Panc1 (cell line): ENCODE data around the gene TSR3. TPM values are rescaled to one million over a fixed set of nuclear protein-coding genes. Genes with fewer than 3 reads are reported as not detected.

Experiments
- ATAC-seq: fragments of 200-7000 bp; cut with Tn5 transposase; 2 replicates; pipeline ENCODE4 v1.9.1; 2020; ENCODE audit warnings: mild to moderate bottlenecking, moderate library complexity
- BruUV-seq: library from RNA; stranded (reverse); fragments of 400-500 nt; replicated peaks from 2 replicates; lab custom pipeline; 2021; lab: Mats Ljungman, UMichigan
- CTCF ChIA-PET: fragments of 300-600 bp; sonication (Branson Sonifier 250); formaldehyde crosslinking; loops from one replicate; lab custom pipeline; 2022; ENCODE audit warnings: antibody characterized with exemption; lab: Charles Lee
- POLR2A ChIA-PET: fragments of 300-600 bp; sonication (Branson Sonifier 250); formaldehyde crosslinking; loops from one replicate; lab custom pipeline; 2022; ENCODE audit warnings: antibody characterized with exemption; lab: Charles Lee
- DNase-seq: peaks from one replicate; pipeline ENCODE4 v3.0.0-alpha.2; 2010; ENCODE audit warnings: low read depth, low spot score
- H3K27ac ChIP-seq: 2 replicates; pipeline ENCODE4 v1.5.1; 2011; ENCODE audit warnings: mild to moderate bottlenecking, low read length, inconsistent platforms
- H3K27me3 ChIP-seq: fragments of 200-500 bp; sonication (Bioruptor generic); 2 replicates; pipeline ENCODE4 v1.6.0; 2014; ENCODE audit warnings: low read length, inconsistent platforms; ENCODE audit not compliant: control insufficient read depth, insufficient read depth
- H3K36me3 ChIP-seq: fragments of 200-500 bp; sonication (Bioruptor generic); 2 replicates; pipeline ENCODE4 v1.5.1; 2014; ENCODE audit warnings: inconsistent platforms, mild to moderate bottlenecking, low read length, moderate library complexity; ENCODE audit not compliant: control insufficient read depth, insufficient read depth
- H3K4me1 ChIP-seq: 2 replicates; pipeline ENCODE4 v1.5.1; 2011; ENCODE audit warnings: inconsistent platforms, mild to moderate bottlenecking, low read length, moderate library complexity; ENCODE audit not compliant: control insufficient read depth, insufficient read depth
- H3K4me3 ChIP-seq, 2 experiments: 2 replicates each; pipeline ENCODE4 v1.5.1; 2011 to 2012; ENCODE audit warnings: low read depth in 2 of 2, low read length in 2 of 2, mild to moderate bottlenecking in 2 of 2, inconsistent platforms in 1 of 2, moderate library complexity in 1 of 2
- H3K9me3 ChIP-seq: fragments of 200-500 bp; sonication (Bioruptor generic); 2 replicates; pipeline ENCODE4 v1.5.1; 2014; ENCODE audit warnings: low read depth, mild to moderate bottlenecking, inconsistent platforms, low read length, moderate library complexity; ENCODE audit not compliant: control insufficient read depth, insufficient read depth
- CTCF ChIP-seq: fragments of 450-650 bp; IDR thresholded peaks from 2 replicates; pipeline ENCODE4 v1.5.1; 2017; ENCODE audit warnings: mild to moderate bottlenecking
- POLR2AphosphoS5 ChIP-seq: IDR thresholded peaks from 2 replicates; pipeline ENCODE4 v1.6.1; 2012; ENCODE audit warnings: mild to moderate bottlenecking, low read depth, low read length, moderate library complexity
- REST ChIP-seq, 2 experiments: IDR thresholded peaks; 2 replicates each; pipeline ENCODE4 v1.6.1; 2011 to 2012; ENCODE audit warnings: low read depth in 2 of 2, control low read depth in 1 of 2, low read length in 1 of 2, mild to moderate bottlenecking in 1 of 2, moderate library complexity in 1 of 2; ENCODE audit not compliant: insufficient read depth in 1 of 2
- SIN3A ChIP-seq: IDR thresholded peaks from 2 replicates; pipeline ENCODE4 v1.6.1; 2012; ENCODE audit warnings: low read depth, mild to moderate bottlenecking, low read length, moderate library complexity, borderline replicate concordance; ENCODE audit not compliant: insufficient read depth
- TCF7L2 ChIP-seq: IDR thresholded peaks from 2 replicates; pipeline ENCODE4 v1.6.1; 2011; ENCODE audit warnings: mild to moderate bottlenecking, low read depth, low read length, inconsistent platforms
- in situ Hi-C: cut with HindIII; loops from 2 replicates; pipeline ENCODE4 v1.10.0; 2016; ENCODE audit warnings: low sequenced_read_pairs, low pct_unique_long_range_greater_than_20kb
- intact Hi-C: fragments of 100-400 bp; cut with micrococcal nuclease; formaldehyde crosslinking; loops from one replicate; pipeline ENCODE4 v1.10.0; 2022; ENCODE audit not compliant: unreplicated experiment
- total RNA-seq: library from RNA; stranded (reverse); gene quantifications from one replicate; pipeline ENCODE4 v1.2.1, GENCODE V29; 2021; ENCODE audit not compliant: unreplicated experiment

The TSR3 gene
- total RNA-seq, 1 experiment from 2014 or later: 89.7 TPM

- Histone ChIP-seq H3K4me1 (no peaks in the 10 kb centered on the region), H3K4me3 (no peak overlapping the region), H3K36me3 (peaks cover 17% of the 10 kb centered on the region), H3K27me3 (no peaks in the 10 kb centered on the region), H3K9me3 (no peaks in the 10 kb centered on the region), H3K27ac (no peak overlapping the region)
- TF ChIP-seq POLR2AphosphoS5: no peak
- TF ChIP-seq SIN3A: no peak
- no peak for TF ChIP-seq TCF7L2
- no peak for TF ChIP-seq CTCF
- TF ChIP-seq REST (IDR thresholded peaks at IDR 0.05; ENCODE audit: insufficient read depth in 1 of 2, low read depth in 2 of 2, low read length in 1 of 2): no peak
- in situ Hi-C loops (no loop called here), intact Hi-C loops (no loop called here)
- ChIA-PET POLR2A (no interaction called here), CTCF (no interaction called here)
- DNase-seq (no peak), ATAC-seq (no peak)
- BruUV-seq: no TSS peak
Observed at GRCh38 chr16:1320097-1320496, 31.6 kb downstream of the TSR3 start.

- Histone ChIP-seq H3K9me3 (no peaks in the 10 kb centered on the region), H3K4me3 (no peak overlapping the region), H3K27me3 (no peaks in the 10 kb centered on the region), H3K4me1 (no peaks in the 10 kb centered on the region), H3K36me3 (peaks cover 23% of the 10 kb centered on the region), H3K27ac (no peak overlapping the region)
- in situ Hi-C loops: no loop called here
- intact Hi-C loops: no loop called here
- TF ChIP-seq POLR2AphosphoS5: no peak
- no peak for DNase-seq
- ChIA-PET CTCF (no interaction called here), POLR2A (no interaction called here)
- BruUV-seq: no TSS peak
- no peak for ATAC-seq
Observed at GRCh38 chr16:1319041-1319440, 32.6 kb downstream of the TSR3 start.

- TF ChIP-seq POLR2AphosphoS5 (no peak), SIN3A (no peak), REST (IDR thresholded peaks at IDR 0.05; ENCODE audit: insufficient read depth in 1 of 2, low read depth in 2 of 2, low read length in 1 of 2) (no peak), CTCF (no peak), TCF7L2 (no peak)
- Histone ChIP-seq H3K27me3 (no peaks in the 10 kb centered on the region), H3K9me3 (no peaks in the 10 kb centered on the region), H3K4me1 (no peaks in the 10 kb centered on the region), H3K36me3 (peaks cover 26% of the 10 kb centered on the region), H3K4me3 (no peak overlapping the region), H3K27ac (no peak overlapping the region)
- in situ Hi-C loops (no loop called here), intact Hi-C loops (no loop called here)
- ChIA-PET POLR2A (no interaction called here), CTCF (interaction anchor here (0.5 kb wide), 1 partner anchor 154 kb away, joined by 3 read pairs; no protein-coding TSS in a partner anchor)
- DNase-seq (no peak), ATAC-seq (no peak)
- no TSS peak for BruUV-seq
Observed at GRCh38 chr16:1318268-1318545, 33.5 kb downstream of the TSR3 start.
